Activated CD4-positive, alpha-beta T cell treated with anti-CD3 and anti-CD28 coated beads for 24 hours (primary cell): ENCODE measurements around the gene MED9.

ENCODE experiments used
- DNase-seq, 2 donors: peaks; one replicate each; pipeline ENCODE4 v3.0.0-alpha.2; 2020; ENCODE audit warnings: low read depth in 2 of 2

The MED9 gene

GRCh38 chr17:17504341-17505140 is 27.7 kb downstream of the MED9 start:
- no peak for DNase-seq

GRCh38 chr17:17505151-17505550 is 28.4 kb downstream of the MED9 start:
- no peak for DNase-seq

GRCh38 chr17:17505610-17506171 is 28.9 kb downstream of the MED9 start:
- DNase-seq: no peak

- no peak for DNase-seq
Observed at GRCh38 chr17:17506181-17506741, 29.5 kb downstream of the MED9 start.

- DNase-seq: no peak
Observed at GRCh38 chr17:17506893-17507464, 30.2 kb downstream of the MED9 start.

- no peak for DNase-seq
Observed at GRCh38 chr17:17507465-17508011, 30.7 kb downstream of the MED9 start.

- no peak for DNase-seq
Observed at GRCh38 chr17:17508019-17508535, 31.3 kb downstream of the MED9 start.

- DNase-seq: no peak
Observed at GRCh38 chr17:17508646-17509591, 32.1 kb downstream of the MED9 start.

GRCh38 chr17:17509601-17510425 is 33.0 kb downstream of the MED9 start:
- no peak for DNase-seq

GRCh38 chr17:17510456-17511292 is 33.9 kb downstream of the MED9 start:
- DNase-seq: no peak

GRCh38 chr17:17511293-17511741 is 34.5 kb downstream of the MED9 start:
- DNase-seq: no peak

GRCh38 chr17:17511881-17512858 is 35.4 kb downstream of the MED9 start:
- DNase-seq: no peak

GRCh38 chr17:17512866-17513265 is 36.1 kb downstream of the MED9 start:
- no peak for DNase-seq

GRCh38 chr17:17513626-17514025 is 36.8 kb downstream of the MED9 start:
- DNase-seq: no peak

GRCh38 chr17:17514361-17514992 is 37.7 kb downstream of the MED9 start:
- no peak for DNase-seq

GRCh38 chr17:17514993-17515933 is 38.5 kb downstream of the MED9 start:
- DNase-seq: no peak
